Transverse colon (tissue), 3 donors: ENCODE results near the gene WASL.

ENCODE experiments used
- EP300 ChIP-seq: sonication (generic); formaldehyde crosslinking; IDR thresholded peaks from one replicate; pipeline ENCODE4 v1.6.1; 2017; ENCODE audit warnings: antibody characterized with exemption, low read depth
- POLR2A ChIP-seq: fragments of 450-650 bp; IDR thresholded peaks from one replicate; pipeline ENCODE4 v1.6.1; 2016; ENCODE audit warnings: antibody characterized with exemption, mild to moderate bottlenecking, moderate library complexity
- TF ChIP-seq, protein P1 (sequence below), 5 experiments: fragments of 200-600 bp in 3 of 5; fragments of 450-650 bp in 2 of 5; sonication (generic) in 3 of 5; IDR thresholded peaks; 1 replicate in 2 of 5; 2 replicates in 3 of 5; pipeline ENCODE4 v1.5.1; 2016 to 2017; ENCODE audit warnings: antibody characterized with exemption in 5 of 5, inconsistent platforms in 3 of 5, mild to moderate bottlenecking in 2 of 5, moderate library complexity in 1 of 5

DNA sequence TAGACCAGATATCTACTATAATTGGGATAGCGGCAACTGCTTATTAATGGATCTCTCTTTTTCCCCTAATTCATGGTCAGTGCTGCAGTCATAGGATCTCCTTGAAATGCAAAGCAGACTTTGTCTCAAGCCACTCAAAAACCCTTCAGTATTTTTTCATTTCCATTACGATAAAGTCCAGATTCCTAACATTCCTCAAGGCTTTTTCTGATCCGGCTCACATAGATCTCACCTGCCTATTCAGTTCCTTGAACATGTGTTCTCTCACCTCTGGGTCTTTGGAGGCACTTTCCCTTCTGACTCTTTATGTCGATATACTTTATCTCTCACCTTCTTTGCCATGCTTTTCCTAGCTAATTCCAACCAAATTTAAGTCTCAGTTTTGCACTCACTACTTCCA lies 25.7 kb upstream of the WASL start:
- TF ChIP-seq, protein P1, sequence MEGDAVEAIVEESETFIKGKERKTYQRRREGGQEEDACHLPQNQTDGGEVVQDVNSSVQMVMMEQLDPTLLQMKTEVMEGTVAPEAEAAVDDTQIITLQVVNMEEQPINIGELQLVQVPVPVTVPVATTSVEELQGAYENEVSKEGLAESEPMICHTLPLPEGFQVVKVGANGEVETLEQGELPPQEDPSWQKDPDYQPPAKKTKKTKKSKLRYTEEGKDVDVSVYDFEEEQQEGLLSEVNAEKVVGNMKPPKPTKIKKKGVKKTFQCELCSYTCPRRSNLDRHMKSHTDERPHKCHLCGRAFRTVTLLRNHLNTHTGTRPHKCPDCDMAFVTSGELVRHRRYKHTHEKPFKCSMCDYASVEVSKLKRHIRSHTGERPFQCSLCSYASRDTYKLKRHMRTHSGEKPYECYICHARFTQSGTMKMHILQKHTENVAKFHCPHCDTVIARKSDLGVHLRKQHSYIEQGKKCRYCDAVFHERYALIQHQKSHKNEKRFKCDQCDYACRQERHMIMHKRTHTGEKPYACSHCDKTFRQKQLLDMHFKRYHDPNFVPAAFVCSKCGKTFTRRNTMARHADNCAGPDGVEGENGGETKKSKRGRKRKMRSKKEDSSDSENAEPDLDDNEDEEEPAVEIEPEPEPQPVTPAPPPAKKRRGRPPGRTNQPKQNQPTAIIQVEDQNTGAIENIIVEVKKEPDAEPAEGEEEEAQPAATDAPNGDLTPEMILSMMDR (IDR thresholded peaks at IDR 0.05) = no peak
- TF ChIP-seq POLR2A (no peak), EP300 (no peak)
